Activated CD4-positive, alpha-beta T cell treated with anti-CD3 and anti-CD28 coated beads, Interleukin-2, Interleukin-4, amounts not matched to agents 100 ng/mL and 50 ng/mL, durations not matched to agents 16 hours and 8 hours (primary cell): ENCODE results near the gene ARRB2.
"Not testable (repeated sequence)": the region's sequence is repeated elsewhere in the genome, so short reads cannot be mapped to it uniquely, and the experiment has no call there.

ENCODE experiments used
- DNase-seq: peaks from one replicate; pipeline ENCODE4 v3.0.0-alpha.2; 2020; ENCODE audit warnings: low spot score

The ARRB2 gene

DNA sequence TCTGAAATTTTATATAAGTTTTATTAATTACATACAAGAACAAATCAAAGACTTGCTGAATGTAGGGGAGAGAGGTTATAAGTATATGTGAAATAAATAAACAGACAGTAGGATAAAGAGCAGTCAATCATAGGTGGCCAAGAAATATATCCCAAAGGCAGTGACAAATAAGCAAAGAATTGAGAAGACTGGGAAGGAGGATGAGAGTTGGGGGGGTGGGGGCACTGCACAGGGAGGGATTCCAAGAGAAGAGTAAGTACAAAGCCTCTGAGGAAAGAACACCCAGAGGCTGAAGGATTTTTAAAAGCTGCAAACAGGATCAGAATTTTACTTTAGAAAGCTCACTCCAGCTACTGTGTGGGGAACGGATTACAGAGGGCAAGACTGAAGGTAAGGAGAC is 9.3 kb upstream of the ARRB2 start:
- DNase-seq, result no peak

GRCh38 chr17:4703330-4703691 is 7.1 kb upstream of the ARRB2 start:
- DNase-seq, result no peak

- not testable (repeated sequence) for DNase-seq
These were observed 5.9 kb upstream of the ARRB2 start for GRCh38 chr17:4704574-4704907.

- DNase-seq, result no peak
These were observed 5.4 kb upstream of the ARRB2 start for GRCh38 chr17:4704991-4705390.

DNA sequence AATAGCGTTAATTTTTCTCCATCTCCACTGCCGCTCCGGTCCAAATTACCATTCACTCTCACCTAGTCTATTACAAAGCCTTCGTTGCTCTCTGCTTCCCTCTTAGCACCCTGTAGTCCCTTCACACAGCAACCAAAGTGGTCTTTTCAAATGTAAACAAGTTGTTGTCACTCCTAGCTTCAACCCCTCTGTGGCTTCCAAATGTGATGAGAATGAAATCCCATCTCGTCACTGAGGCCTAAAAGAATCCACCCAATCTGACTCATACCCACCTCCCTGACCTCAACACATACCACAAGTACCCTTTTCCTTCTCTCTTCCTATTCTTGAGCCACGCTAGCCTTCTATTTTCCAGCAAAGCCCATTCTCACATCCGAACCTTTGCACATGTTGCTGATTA is 4.3 kb upstream of the ARRB2 start:
- no peak for DNase-seq

DNA sequence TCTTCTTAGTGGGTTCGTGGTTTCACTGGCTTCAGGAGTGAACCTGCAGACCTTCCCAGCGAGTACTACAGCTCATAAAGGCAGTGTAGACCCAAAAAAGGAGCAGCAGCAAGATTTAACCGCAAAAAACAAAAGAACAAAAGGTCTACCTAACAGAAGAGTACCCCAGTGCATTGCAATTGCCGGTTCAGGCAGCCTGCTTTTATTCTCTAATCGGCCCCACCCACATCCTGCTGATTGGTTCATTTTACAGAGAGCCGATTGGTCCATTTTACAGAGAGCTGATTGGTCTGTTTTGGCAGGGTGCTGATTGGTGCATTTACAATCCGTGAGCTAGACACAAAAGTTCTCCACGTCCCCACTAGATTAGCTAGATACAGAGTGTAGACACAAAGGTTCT is 2.0 kb upstream of the ARRB2 start:
- DNase-seq, result peak; percentile 79

GRCh38 chr17:4710693-4711634 is 532 bp downstream of the ARRB2 start:
- peak; percentile 70 for DNase-seq

GRCh38 chr17:4711661-4712181 is 1.3 kb downstream of the ARRB2 start:
- DNase-seq, result no peak

- no peak for DNase-seq
These were observed 2.1 kb downstream of the ARRB2 start for GRCh38 chr17:4712526-4712925.

DNA sequence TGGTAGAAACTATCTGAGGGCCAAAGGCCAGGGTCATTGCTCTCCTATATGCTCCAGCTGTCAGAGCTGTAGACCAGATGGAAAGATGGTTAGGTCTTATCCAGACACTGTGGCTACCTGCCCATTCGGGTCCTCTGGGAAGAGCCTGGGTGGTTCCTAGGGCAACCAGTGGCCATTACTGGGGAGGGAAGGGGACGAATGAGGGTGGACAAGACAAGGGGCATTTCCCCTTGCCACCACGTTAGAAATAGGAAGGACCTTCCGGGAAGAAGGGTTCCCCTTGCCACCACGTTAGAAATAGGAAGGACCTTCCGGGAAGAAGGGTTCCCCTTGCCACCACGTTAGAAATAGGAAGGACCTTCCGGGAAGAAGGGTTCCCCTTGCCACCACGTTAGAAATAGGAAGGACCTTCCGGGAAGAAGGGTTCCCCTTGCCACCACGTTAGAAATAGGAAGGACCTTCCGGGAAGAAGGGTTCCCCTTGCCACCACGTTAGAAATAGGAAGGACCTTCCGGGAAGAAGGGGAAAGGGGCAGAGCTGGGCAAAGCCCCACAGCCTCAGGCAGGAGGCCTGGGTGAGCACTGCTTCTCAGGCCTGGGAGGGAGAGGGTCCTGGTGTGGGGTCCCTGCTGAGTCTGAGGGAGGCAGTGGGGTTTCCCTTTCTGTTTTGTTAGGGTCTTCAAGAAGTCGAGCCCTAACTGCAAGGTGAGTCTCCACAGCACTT is 4.1 kb downstream of the ARRB2 start:
- DNase-seq, result not testable (repeated sequence)

DNA sequence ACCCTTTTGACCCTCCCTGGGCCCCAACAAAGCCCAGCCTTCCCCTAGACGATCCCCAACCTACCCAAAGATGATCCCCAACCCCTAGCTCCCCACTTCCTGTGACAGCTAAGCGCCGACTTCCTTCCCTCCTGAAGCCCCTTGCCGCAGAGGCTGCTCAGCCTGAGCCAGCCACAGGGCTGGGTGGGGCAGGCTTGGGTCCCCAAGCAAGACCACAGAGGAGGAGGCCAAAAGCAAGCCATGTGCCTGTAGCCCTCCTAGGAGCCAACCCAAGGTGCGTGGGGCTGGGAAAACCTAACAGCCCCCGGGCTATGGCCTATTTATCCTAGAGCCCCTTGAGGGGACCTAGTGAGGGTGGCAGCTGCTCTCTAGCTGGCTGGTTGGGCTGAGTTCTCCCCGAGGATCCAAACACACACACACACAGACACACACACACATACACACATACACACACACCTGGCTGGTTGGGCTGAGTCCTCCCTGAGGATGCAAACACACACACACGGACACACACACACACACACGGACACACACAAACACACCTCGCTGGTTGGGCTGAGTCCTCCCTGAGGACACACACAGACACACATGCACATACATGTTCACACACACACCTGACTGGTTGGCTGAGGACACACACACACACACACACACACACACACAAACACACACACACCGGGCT is 4.8 kb downstream of the ARRB2 start:
- DNase-seq, result peak; percentile 63

GRCh38 chr17:4716081-4716480 is 5.6 kb downstream of the ARRB2 start:
- no peak for DNase-seq

GRCh38 chr17:4717791-4718190 is 7.4 kb downstream of the ARRB2 start:
- no peak for DNase-seq

- DNase-seq, result no peak
These were observed 7.8 kb downstream of the ARRB2 start for GRCh38 chr17:4718276-4718675.

DNA sequence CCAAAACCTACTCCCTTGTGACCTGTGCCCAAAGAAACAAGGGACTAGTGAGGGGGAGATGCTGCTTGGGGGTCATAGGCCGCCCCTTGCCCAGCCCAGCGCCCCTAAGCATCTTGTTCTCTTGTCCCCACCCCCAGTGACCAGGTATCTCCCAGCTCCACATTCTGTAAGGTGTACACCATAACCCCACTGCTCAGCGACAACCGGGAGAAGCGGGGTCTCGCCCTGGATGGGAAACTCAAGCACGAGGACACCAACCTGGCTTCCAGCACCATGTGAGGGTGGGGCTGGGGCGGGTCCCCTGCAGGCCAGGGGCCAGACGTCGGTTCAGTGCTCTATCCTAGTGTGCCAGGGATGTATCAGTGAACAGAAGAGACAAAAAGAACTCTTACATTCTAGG is 8.7 kb downstream of the ARRB2 start:
- no peak for DNase-seq

DNA sequence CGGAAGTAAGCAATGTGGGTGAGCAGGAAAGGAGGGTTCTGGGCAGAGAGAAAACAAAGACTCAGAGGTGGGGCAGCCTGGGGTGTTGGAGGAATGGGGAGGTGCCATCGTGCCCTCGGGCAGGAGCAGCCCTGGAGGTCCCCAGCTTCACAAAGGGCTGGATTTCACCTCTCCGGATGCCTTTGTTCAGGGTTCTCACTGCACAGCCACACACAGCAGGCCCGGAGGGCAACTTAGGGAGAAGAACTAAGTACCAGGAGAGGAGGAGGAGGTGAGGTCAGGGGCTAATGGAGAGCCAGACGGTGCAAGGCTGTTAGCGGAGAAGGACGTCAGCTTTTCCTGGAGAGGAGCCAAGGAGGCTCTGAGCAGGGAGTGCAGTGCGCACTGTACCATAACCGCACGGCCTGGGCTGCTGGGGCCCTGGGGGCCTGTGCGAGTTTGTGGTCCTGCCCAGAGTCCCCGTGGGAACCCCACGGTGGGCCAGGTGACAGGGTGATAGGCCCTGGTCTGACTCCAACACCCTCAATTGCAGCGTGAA is 9.3 kb downstream of the ARRB2 start:
- DNase-seq, result no peak

- no peak for DNase-seq
These were observed 10.4 kb downstream of the ARRB2 start for GRCh38 chr17:4720787-4721186.

GRCh38 chr17:4721203-4722135 is 11.0 kb downstream of the ARRB2 start:
- no peak for DNase-seq

- DNase-seq, result no peak
These were observed 12.3 kb downstream of the ARRB2 start for GRCh38 chr17:4722678-4723240.

DNA sequence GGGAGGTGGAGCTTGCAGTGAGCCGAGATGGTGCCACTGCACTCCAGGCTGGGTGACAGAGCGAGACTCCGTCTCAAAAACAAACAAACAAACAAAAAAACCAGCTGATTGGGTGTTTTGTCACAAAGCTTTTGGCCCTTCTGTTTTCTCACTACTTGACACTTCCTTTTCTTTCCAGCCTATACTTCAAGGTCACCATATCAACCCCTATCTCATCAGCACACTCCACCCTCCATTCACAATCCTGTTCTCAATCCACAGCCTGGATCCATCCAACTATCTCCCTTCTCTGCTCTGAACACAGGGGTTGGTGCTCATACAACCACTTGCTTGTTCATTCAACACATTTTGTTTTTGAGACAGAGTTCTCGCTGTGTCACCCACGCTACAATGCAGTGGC is 14.2 kb downstream of the ARRB2 start:
- no peak for DNase-seq
